HepG2 (cell line): ENCODE data around the gene AGER. TPM values are rescaled to one million over a fixed set of nuclear protein-coding genes. Genes with fewer than 3 reads are reported as not detected.

ENCODE experiments used
- ATAC-seq: fragments of 200-7000 bp; cut with Tn5 transposase; 3 replicates; pipeline ENCODE4 v1.9.1; 2020; ENCODE audit warnings: mild to moderate bottlenecking, moderate library complexity
- BruUV-seq: library from RNA; stranded (reverse); fragments of 400-500 nt; replicated peaks from 2 replicates; lab custom pipeline; 2021; lab: Mats Ljungman, UMichigan
- CTCF ChIA-PET: fragments of 300-600 bp; formaldehyde crosslinking; extraction: SDS; loops from one replicate; lab custom pipeline; 2021; ENCODE audit warnings: low total read pairs, inconsistent platforms, low intra/inter-chr PET ratio; lab: Yijun Ruan, JAX
- POLR2A ChIA-PET: fragments of 350-600 bp; sonication (Branson Sonifier 250); formaldehyde crosslinking; loops from one replicate; lab custom pipeline; 2020; ENCODE audit warnings: antibody characterized with exemption, inconsistent platforms; lab: Yijun Ruan, JAX
- DNase-seq: peaks from one replicate; pipeline ENCODE4 v3.0.0-alpha.2; 2015; ENCODE audit warnings: low spot score
- FAIRE-seq: peaks from 3 replicates; lab custom pipeline; 2011; peaks lifted over from hg19 to GRCh38; lab: Jason Lieb, UNC
- H2AFZ ChIP-seq: one replicate; pipeline ENCODE4 v1.6.1; 2011; ENCODE audit warnings: low read length, inconsistent platforms
- H3K27ac ChIP-seq: fragments of 300-600 bp; 3 replicates; pipeline ENCODE4 v1.8.0; 2011; ENCODE audit warnings: mixed run types, mild to moderate bottlenecking, mixed read lengths, low read length, inconsistent platforms; ENCODE audit not compliant: insufficient read depth; ENCODE audit errors: extremely low read length
- H3K27me3 ChIP-seq, 2 experiments: fragments of 200-600 bp in 1 of 2; 2 replicates in 1 of 2; 3 replicates in 1 of 2; pipeline versions ENCODE4 v1.6.0 to v1.8.0; 2011; ENCODE audit warnings: low read length in 2 of 2, mild to moderate bottlenecking in 2 of 2, moderate library complexity in 2 of 2, inconsistent platforms in 1 of 2; ENCODE audit not compliant: insufficient read depth in 2 of 2, control insufficient read depth in 1 of 2
- H3K36me3 ChIP-seq, 2 experiments: fragments of 200-600 bp in 1 of 2; replicated peaks in 1 of 2; 2 replicates in 1 of 2; 3 replicates in 1 of 2; pipeline versions ENCODE4 v1.5.1 to v1.8.0; 2011; ENCODE audit warnings: low read length in 2 of 2, inconsistent platforms in 1 of 2; ENCODE audit not compliant: insufficient read depth in 2 of 2, control insufficient read depth in 1 of 2
- H3K4me1 ChIP-seq: 2 replicates; pipeline ENCODE4 v1.5.1; 2012; ENCODE audit warnings: low read length, inconsistent platforms; ENCODE audit not compliant: insufficient read depth
- H3K4me2 ChIP-seq: 2 replicates; pipeline ENCODE4 v1.6.0; 2011; ENCODE audit warnings: low read depth, low read length, inconsistent platforms
- H3K4me3 ChIP-seq, 3 experiments: fragments of 200-600 bp in 1 of 3; sonication (generic), shearing (Covaris generic) in 1 of 3; replicated peaks in 1 of 3; 2 replicates each; pipeline ENCODE4 v1.5.1; 2011 to 2016; ENCODE audit warnings: low read length in 3 of 3, inconsistent platforms in 2 of 3, low read depth in 2 of 3, mild to moderate bottlenecking in 2 of 3, control low read depth in 1 of 3, mixed read lengths in 1 of 3; ENCODE audit not compliant: insufficient read depth in 1 of 3
- H3K79me2 ChIP-seq: one replicate; pipeline ENCODE4 v1.6.1; 2011; ENCODE audit warnings: low read length, inconsistent platforms; ENCODE audit not compliant: insufficient read depth
- H3K9ac ChIP-seq: 2 replicates; pipeline ENCODE4 v1.6.0; 2011; ENCODE audit warnings: mild to moderate bottlenecking, low read depth, low read length, inconsistent platforms; ENCODE audit not compliant: insufficient read depth
- H3K9me3 ChIP-seq: 2 replicates; pipeline ENCODE4 v1.5.1; 2012; ENCODE audit warnings: mild to moderate bottlenecking, low read length
- H4K20me1 ChIP-seq: 2 replicates; pipeline ENCODE4 v1.6.0; 2011; ENCODE audit warnings: inconsistent platforms, mild to moderate bottlenecking, low read length, moderate library complexity; ENCODE audit not compliant: insufficient read depth
- ARNTL ChIP-seq: sonication (generic); formaldehyde crosslinking; IDR thresholded peaks from 2 replicates; pipeline ENCODE4 v1.4.0; 2020; ENCODE audit warnings: mild to moderate bottlenecking, missing genetic modification reagents
- FOXA1 ChIP-seq, 2 experiments: fragments of 450-650 bp in 1 of 2; sonication (generic) in 1 of 2; formaldehyde crosslinking in 1 of 2; IDR thresholded peaks; 2 replicates each; pipeline versions ENCODE4 v1.4.0 to v1.6.1; 2016 to 2020; ENCODE audit warnings: missing genetic modification reagents in 1 of 2
- FOXC1 ChIP-seq: sonication (generic); formaldehyde crosslinking; IDR thresholded peaks from 2 replicates; pipeline ENCODE4 v1.8.0; 2022; ENCODE audit warnings: mild to moderate bottlenecking, missing genetic modification reagents, borderline replicate concordance
- HOXA7 ChIP-seq: sonication (generic); formaldehyde crosslinking; IDR thresholded peaks from 2 replicates; pipeline ENCODE4 v1.8.1; 2022; ENCODE audit warnings: mild to moderate bottlenecking, missing genetic modification reagents, moderate library complexity
- KLF9 ChIP-seq: IDR thresholded peaks from 2 replicates; pipeline ENCODE4 v1.6.1; 2016; ENCODE audit warnings: low read depth
- SRY ChIP-seq: sonication (generic); formaldehyde crosslinking; IDR thresholded peaks from 2 replicates; pipeline ENCODE4 v1.8.0; 2022; ENCODE audit warnings: mild to moderate bottlenecking, missing genetic modification reagents
- SSRP1 ChIP-seq: IDR thresholded peaks from 2 replicates; pipeline ENCODE4 v1.6.1; 2016; ENCODE audit warnings: control low read depth
- ZBTB38 ChIP-seq: sonication (generic); formaldehyde crosslinking; IDR thresholded peaks from 2 replicates; pipeline ENCODE4 v1.5.1; 2020; ENCODE audit warnings: mild to moderate bottlenecking, missing genetic modification reagents
- ZMYM4 ChIP-seq: sonication (generic); formaldehyde crosslinking; IDR thresholded peaks from 2 replicates; pipeline ENCODE4 v1.8.1; 2023; ENCODE audit warnings: mild to moderate bottlenecking, missing genetic modification reagents
- ZNF333 ChIP-seq: sonication (generic); formaldehyde crosslinking; IDR thresholded peaks from 2 replicates; pipeline ENCODE4 v1.4.0; 2020; ENCODE audit warnings: mild to moderate bottlenecking, missing genetic modification reagents, borderline replicate concordance
- ZNF446 ChIP-seq: sonication (generic); formaldehyde crosslinking; IDR thresholded peaks from 2 replicates; pipeline ENCODE4 v1.5.0; 2020; ENCODE audit warnings: mild to moderate bottlenecking, missing genetic modification reagents
- ZNF652 ChIP-seq: IDR thresholded peaks from 2 replicates; pipeline ENCODE4 v1.6.1; 2016; ENCODE audit warnings: low read depth, borderline replicate concordance
- ZNF660 ChIP-seq: sonication (generic); formaldehyde crosslinking; IDR thresholded peaks from 2 replicates; pipeline ENCODE4 v1.5.1; 2020; ENCODE audit warnings: mild to moderate bottlenecking, low read depth, missing genetic modification reagents, borderline replicate concordance
- ZNF788 ChIP-seq: sonication (generic); formaldehyde crosslinking; IDR thresholded peaks from 2 replicates; pipeline ENCODE4 v1.5.0; 2020; ENCODE audit warnings: mild to moderate bottlenecking, missing genetic modification reagents, borderline replicate concordance
- WGBS: methylation state at CpG from one replicate; pipeline ENCODE4 v1.1.6; 2017; ENCODE audit warnings: low lambda C conversion rate; 5-methylcytosine and 5-hydroxymethylcytosine counted together
- in situ Hi-C: cut with HindIII; loops from 2 replicates; pipeline ENCODE4 v1.10.0; 2017; ENCODE audit warnings: low pct_unique_long_range_greater_than_20kb; ENCODE audit not compliant: extremely low pct_ligation_motif_present
- intact Hi-C: fragments of 100-400 bp; cut with micrococcal nuclease; formaldehyde crosslinking; loops from one replicate; pipeline ENCODE4 v1.10.0; 2022; ENCODE audit not compliant: unreplicated experiment
- polyA plus RNA-seq, 8 experiments: library from polyadenylated mRNA; depleted of rRNA in 3 of 8; stranded (reverse) in 7 of 8; unstranded in 1 of 8; fragments of >200 nt; fragmentation: Illumina TruSeq in 4 of 8; extraction: Trizol in 4 of 8; gene quantifications; 2 replicates each; pipeline versions ENCODE4 v1.2.1 to v1.2.3, GENCODE V29; 2011 to 2016; ENCODE audit warnings: low read depth in 4 of 8, missing spikeins in 1 of 8, mixed read lengths in 1 of 8; ENCODE audit not compliant: insufficient read depth in 1 of 8
- total RNA-seq, 5 experiments: library from RNA; depleted of rRNA; stranded (reverse); fragments of >200 nt; fragmentation: Illumina TruSeq; extraction: Trizol; gene quantifications; 2 replicates each; pipeline ENCODE4 v1.2.3, GENCODE V29; 2016; ENCODE audit warnings: low read depth in 1 of 5
- TF ChIP-seq, protein P1 (sequence below): sonication (generic); formaldehyde crosslinking; IDR thresholded peaks from 2 replicates; pipeline ENCODE4 v1.4.0; 2020; ENCODE audit warnings: missing genetic modification reagents, mild to moderate bottlenecking, borderline replicate concordance
- TF ChIP-seq, protein P2 (sequence below): IDR thresholded peaks from 2 replicates; pipeline ENCODE4 v1.4.0; 2020; ENCODE audit warnings: mild to moderate bottlenecking, missing genetic modification reagents

AGER gene
- total and polyA plus RNA-seq, 2 of the 13 experiments (the other 11 are each of a cell fraction or from before 2014, with no cell fraction given) = 1.9 to 5.1 TPM

DNA sequence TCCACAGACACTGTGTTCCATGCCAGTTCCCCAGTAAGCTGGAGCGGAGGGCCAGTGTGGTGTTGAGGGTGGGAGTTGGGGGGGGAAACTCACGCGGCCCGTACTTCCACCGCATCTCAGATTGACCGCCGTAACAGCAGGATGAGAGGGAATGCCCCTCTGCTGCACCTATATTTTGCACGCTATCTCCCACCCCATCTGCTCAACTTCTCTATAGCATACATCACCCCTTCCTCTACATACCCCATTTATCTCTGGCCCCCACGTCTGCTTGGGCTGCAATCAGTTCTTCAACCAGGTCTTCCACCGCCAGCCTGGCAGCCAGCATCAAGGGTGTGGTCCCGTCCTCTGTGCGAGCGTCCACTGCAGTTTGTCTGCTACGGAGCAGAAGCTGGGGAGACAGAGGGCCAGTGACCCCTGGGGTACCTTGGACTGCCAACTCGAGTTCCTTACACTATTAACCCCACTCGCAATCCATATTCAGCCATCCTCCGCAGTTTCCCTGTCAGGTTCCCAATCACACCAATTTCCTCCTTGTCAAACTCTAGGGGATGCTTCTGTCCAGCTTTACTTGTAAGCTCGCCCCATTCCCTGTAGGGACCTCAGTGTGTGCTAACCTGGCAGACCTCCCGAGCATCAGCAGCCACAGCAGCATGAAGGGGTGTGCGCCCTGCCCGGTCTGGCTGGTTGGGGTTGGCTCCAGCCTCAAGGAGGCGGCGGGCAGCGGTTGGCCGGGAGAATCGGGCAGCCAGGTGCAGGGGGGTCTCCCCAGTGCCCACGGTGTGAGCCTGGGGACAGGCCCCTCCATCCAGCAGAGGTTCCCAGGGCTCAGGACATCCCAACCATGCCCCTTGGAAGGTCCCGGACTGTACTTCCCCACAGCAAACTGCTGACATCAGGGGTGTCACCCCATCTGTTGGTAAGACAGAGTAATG, 12.9 kb upstream of the AGER start:
- no peaks in the 10 kb centered on the region for H3K9me3 ChIP-seq
- POLR2A ChIA-PET = interaction anchor here (1.1 to 3.0 kb wide), 5 partner anchors 19 to 775 kb away, joined by 4 to 82 read pairs (median 8); partner anchors contain the start of genes AGPAT1, NEU1 and RNF5
- peak overlapping the region; percentile 98 for H3K27ac ChIP-seq
- H3K27me3 ChIP-seq = peaks cover 2 to 13% of the 10 kb centered on the region in 2 experiments; a peak in 3 of 5 replicates
- intact Hi-C loops = loop anchor here (5.0 kb wide), 2 partner anchors 35 to 80 kb away; no protein-coding TSS in a partner anchor
- peak overlapping the region; percentile 99 for H3K9ac ChIP-seq
- DNase-seq (no peak), ATAC-seq (no peak), FAIRE-seq (no peak)
- H2AFZ ChIP-seq = peak overlapping the region; percentile 18
- in situ Hi-C loops = no loop called here
- H3K4me2 ChIP-seq = peak overlapping the region; percentile 99
- no peaks in the 10 kb centered on the region for H4K20me1 ChIP-seq
- H3K79me2 ChIP-seq = no peaks in the 10 kb centered on the region
- H3K4me1 ChIP-seq = peaks cover 54% of the 10 kb centered on the region
- peak overlapping the region in 2 of 3 experiments; percentile 94 to 96; a peak in 4 of 6 replicates for H3K4me3 ChIP-seq
- no TSS peak for BruUV-seq
- CTCF ChIA-PET = no interaction called here
- H3K36me3 ChIP-seq = no peaks in the 10 kb centered on the region
- 83% methylated on average over 23 of the region's 28 CpGs for WGBS
- TF ChIP-seq SRY (CRISPR knock-in tag) (no peak), FOXA1 (IDR thresholded peaks at IDR 0.05) (no peak), FOXA1 (CRISPR knock-in tag; IDR thresholded peaks at IDR 0.05) (no peak), ZNF788 (CRISPR knock-in tag) (0 out of 2 replicates have a peak, but pooled peaks have one; percentile 27), FOXC1 (no peak), ZNF446 (CRISPR knock-in tag) (no peak), ZNF333 (CRISPR knock-in tag) (0 out of 2 replicates have a peak, but pooled peaks have one; percentile 9), ZNF652 (CRISPR knock-in tag) (0 out of 2 replicates have a peak, but pooled peaks have one; percentile 1), HOXA7 (CRISPR knock-in tag) (no peak), ZBTB38 (CRISPR knock-in tag) (peak; percentile 97), ZMYM4 (no peak), KLF9 (CRISPR knock-in tag) (no peak), SSRP1 (CRISPR knock-in tag) (no peak), ZNF660 (CRISPR knock-in tag) (peak; percentile 83; the same call in 1 of the 2 replicates), ARNTL (CRISPR knock-in tag) (no peak)
- TF ChIP-seq, protein P1, sequence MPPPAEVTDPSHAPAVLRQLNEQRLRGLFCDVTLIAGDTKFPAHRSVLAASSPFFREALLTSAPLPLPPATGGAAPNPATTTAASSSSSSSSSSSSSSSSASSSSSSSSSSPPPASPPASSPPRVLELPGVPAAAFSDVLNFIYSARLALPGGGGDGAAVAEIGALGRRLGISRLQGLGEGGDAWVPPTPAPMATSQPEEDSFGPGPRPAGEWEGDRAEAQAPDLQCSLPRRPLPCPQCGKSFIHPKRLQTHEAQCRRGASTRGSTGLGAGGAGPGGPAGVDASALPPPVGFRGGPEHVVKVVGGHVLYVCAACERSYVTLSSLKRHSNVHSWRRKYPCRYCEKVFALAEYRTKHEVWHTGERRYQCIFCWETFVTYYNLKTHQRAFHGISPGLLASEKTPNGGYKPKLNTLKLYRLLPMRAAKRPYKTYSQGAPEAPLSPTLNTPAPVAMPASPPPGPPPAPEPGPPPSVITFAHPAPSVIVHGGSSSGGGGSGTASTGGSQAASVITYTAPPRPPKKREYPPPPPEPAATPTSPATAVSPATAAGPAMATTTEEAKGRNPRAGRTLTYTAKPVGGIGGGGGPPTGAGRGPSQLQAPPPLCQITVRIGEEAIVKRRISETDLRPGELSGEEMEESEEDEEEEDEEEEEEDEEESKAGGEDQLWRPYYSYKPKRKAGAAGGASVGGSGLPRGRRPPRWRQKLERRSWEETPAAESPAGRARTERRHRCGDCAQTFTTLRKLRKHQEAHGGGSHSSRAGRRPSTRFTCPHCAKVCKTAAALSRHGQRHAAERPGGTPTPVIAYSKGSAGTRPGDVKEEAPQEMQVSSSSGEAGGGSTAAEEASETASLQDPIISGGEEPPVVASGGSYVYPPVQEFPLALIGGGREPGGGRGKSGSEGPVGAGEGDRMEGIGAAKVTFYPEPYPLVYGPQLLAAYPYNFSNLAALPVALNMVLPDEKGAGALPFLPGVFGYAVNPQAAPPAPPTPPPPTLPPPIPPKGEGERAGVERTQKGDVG (CRISPR knock-in tag) = peak; percentile 32; the same call in 1 of the 2 replicates
- TF ChIP-seq, protein P2, sequence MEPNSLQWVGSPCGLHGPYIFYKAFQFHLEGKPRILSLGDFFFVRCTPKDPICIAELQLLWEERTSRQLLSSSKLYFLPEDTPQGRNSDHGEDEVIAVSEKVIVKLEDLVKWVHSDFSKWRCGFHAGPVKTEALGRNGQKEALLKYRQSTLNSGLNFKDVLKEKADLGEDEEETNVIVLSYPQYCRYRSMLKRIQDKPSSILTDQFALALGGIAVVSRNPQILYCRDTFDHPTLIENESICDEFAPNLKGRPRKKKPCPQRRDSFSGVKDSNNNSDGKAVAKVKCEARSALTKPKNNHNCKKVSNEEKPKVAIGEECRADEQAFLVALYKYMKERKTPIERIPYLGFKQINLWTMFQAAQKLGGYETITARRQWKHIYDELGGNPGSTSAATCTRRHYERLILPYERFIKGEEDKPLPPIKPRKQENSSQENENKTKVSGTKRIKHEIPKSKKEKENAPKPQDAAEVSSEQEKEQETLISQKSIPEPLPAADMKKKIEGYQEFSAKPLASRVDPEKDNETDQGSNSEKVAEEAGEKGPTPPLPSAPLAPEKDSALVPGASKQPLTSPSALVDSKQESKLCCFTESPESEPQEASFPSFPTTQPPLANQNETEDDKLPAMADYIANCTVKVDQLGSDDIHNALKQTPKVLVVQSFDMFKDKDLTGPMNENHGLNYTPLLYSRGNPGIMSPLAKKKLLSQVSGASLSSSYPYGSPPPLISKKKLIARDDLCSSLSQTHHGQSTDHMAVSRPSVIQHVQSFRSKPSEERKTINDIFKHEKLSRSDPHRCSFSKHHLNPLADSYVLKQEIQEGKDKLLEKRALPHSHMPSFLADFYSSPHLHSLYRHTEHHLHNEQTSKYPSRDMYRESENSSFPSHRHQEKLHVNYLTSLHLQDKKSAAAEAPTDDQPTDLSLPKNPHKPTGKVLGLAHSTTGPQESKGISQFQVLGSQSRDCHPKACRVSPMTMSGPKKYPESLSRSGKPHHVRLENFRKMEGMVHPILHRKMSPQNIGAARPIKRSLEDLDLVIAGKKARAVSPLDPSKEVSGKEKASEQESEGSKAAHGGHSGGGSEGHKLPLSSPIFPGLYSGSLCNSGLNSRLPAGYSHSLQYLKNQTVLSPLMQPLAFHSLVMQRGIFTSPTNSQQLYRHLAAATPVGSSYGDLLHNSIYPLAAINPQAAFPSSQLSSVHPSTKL (CRISPR knock-in tag) = no peak
